Mucosa of stomach (tissue), 1 donor: Measurements from ENCODE around the gene CDK12.
"Not testable (repeated sequence)": the region's sequence is repeated elsewhere in the genome, so short reads cannot be mapped to it uniquely, and the experiment has no call there.

Source experiments
- H3K27me3 ChIP-seq: one replicate; pipeline ENCODE4 v1.7.0; 2013; ENCODE audit warnings: mild to moderate bottlenecking, low read length; ENCODE audit not compliant: control insufficient read depth, insufficient read depth
- H3K36me3 ChIP-seq: one replicate; pipeline ENCODE4 v1.7.0; 2013; ENCODE audit warnings: low read length; ENCODE audit not compliant: control insufficient read depth, insufficient read depth
- H3K4me1 ChIP-seq: one replicate; pipeline ENCODE4 v1.7.0; 2013; ENCODE audit warnings: mild to moderate bottlenecking, low read length; ENCODE audit not compliant: control insufficient read depth, insufficient read depth
- H3K4me3 ChIP-seq: one replicate; pipeline ENCODE4 v1.7.0; 2013; ENCODE audit warnings: low read length
- H3K9ac ChIP-seq: one replicate; pipeline ENCODE4 v1.7.0; 2013; ENCODE audit warnings: mild to moderate bottlenecking, low read length, moderate library complexity
- H3K9me3 ChIP-seq: one replicate; pipeline ENCODE4 v1.7.0; 2013; ENCODE audit warnings: mild to moderate bottlenecking, low read length, moderate library complexity; ENCODE audit not compliant: control insufficient read depth
- donor health status: Pancreatic carcinoma.

The CDK12 gene

DNA sequence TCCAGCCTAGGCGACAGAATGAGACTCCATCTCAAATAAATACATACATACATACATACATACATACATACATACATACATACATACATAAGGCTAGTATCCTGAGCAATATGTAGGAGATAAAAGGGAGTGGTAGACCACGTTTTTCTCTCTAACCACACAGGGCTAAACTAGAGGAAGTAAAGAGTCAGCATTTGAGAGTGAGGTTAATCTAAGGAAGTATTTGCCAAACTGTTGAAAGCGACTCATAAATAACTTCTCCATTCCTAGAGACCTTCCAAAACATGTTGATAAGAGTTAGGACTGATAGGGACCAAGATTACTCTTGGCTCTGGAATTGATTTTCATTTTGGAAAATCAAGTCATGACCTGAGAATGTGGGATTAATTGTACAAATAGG, 77.6 kb downstream of the CDK12 start:
- no peaks in the 10 kb centered on the region for H3K4me1 ChIP-seq

DNA sequence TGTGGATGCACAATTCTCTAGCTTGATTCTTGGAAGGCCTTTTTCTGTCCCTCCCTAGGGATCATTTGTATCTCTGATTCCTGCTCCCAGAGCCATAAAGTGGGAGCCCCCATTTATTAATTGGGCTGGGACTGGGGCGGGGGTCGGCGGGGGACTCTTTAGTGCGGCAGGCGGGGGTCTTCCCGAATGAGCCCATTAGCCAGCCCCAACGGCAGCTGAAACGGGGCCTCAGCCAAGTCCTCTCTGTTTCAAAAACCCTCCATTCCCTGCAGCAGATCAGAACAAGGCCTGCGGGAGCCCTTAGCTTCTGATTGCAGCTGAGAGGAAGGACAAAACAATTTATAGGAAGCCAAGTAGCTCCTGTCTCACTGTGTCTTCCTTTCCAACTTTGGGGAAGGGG, 79.3 kb downstream of the CDK12 start:
- no peak overlapping the region for H3K9ac ChIP-seq
- H3K9me3 ChIP-seq: no peaks in the 10 kb centered on the region
- H3K4me1 ChIP-seq: no peaks in the 10 kb centered on the region
- H3K27me3 ChIP-seq: no peaks in the 10 kb centered on the region
- no peak overlapping the region for H3K4me3 ChIP-seq
- H3K36me3 ChIP-seq: no peaks in the 10 kb centered on the region

More for the DNA sequence above, 77.6 kb downstream of the CDK12 start:
- Histone ChIP-seq H3K9ac (no peak overlapping the region), H3K9me3 (no peaks in the 10 kb centered on the region), H3K27me3 (no peaks in the 10 kb centered on the region), H3K36me3 (no peaks in the 10 kb centered on the region), H3K4me3 (no peak overlapping the region)

DNA sequence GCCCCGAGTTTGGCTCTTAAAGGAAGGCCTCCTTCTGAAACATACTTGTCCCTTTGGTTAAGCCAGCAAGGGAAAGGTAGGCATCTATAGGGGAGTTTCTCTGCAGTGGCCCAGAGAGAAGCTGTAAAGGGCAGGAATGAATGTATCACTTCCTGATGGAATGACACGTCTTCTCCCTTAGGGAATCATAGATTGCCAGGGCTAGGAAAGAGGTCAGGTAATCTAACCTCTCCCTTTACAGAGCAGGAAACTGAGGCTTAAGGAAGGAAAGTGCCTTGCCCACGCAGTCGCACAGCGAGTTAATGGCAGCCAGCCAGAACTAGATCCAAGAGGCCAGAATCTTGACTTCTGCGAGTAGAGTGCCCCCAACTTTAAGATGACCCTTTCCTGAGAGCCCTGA, 80.4 kb downstream of the CDK12 start:
- no peak overlapping the region for H3K9ac ChIP-seq
- no peaks in the 10 kb centered on the region for H3K27me3 ChIP-seq
- H3K4me3 ChIP-seq: no peak overlapping the region
- H3K9me3 ChIP-seq: no peaks in the 10 kb centered on the region
- H3K4me1 ChIP-seq: no peaks in the 10 kb centered on the region
- H3K36me3 ChIP-seq: no peaks in the 10 kb centered on the region

DNA sequence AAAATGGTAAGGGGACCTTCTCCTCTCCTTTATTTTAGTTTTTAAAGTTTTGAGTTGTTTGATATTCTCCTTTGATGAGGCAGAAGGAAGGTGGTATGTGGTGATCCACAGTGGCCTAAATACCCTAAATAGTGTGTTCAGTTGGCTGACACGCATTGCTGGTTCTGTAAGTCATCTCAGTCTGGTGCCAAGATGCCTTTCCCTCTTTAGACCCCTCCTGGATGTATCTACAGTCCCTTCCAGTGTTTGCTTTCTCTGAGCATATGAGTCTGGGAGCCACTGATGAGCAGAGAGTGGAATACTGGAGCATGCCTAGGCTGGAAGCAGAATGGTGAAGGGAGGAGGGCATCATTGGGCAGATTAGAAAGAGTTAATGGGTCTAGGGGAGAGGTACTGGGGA, 81.9 kb downstream of the CDK12 start:
- Histone ChIP-seq H3K4me1 (no peaks in the 10 kb centered on the region), H3K27me3 (no peaks in the 10 kb centered on the region), H3K4me3 (no peak overlapping the region), H3K9me3 (no peaks in the 10 kb centered on the region), H3K9ac (no peak overlapping the region), H3K36me3 (no peaks in the 10 kb centered on the region)

DNA sequence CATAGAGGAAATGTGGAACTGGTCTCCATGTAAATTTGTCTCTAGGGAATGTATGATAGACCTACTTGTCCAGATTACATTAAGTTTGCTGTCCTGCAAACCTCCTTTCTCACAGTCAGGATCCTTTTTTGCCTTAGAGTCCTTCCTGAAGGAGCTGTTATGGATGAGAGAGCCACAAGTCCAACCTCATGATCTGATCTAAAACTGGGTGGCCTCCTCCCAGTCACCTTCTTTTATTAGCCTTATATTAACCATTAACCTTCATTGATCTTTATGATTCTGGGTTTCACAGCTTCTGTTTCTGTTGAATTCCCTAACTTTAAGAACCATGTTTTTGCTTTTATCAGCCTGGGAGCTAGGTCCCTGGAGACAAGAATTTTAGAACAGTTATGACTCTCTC, 82.4 kb downstream of the CDK12 start:
- Histone ChIP-seq H3K9me3 (no peaks in the 10 kb centered on the region), H3K36me3 (no peaks in the 10 kb centered on the region), H3K4me3 (no peak overlapping the region), H3K9ac (no peak overlapping the region), H3K4me1 (no peaks in the 10 kb centered on the region), H3K27me3 (no peaks in the 10 kb centered on the region)

DNA sequence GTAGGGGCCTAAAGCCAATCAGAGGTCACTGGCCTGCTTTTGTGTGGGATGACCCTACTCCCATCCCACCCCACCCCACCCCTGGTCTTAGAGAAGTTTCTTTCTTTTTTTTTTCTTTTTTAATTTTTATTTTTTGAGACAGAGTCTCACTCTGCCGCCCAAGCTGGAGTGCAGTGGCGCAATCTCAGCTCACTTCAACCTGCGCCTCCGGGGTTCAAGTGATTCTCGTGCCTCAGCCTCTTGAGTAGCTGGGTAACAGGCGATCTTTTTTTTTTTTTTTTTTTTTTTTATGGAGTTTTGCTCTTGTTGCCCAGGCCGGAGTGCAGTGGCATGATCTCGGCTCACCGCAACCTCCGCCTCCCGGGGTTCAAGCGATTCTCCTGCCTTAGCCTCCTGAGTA, 83.1 kb downstream of the CDK12 start:
- H3K9me3 ChIP-seq, H3K36me3 ChIP-seq, H3K4me1 ChIP-seq, H3K4me3 ChIP-seq, H3K27me3 ChIP-seq, H3K9ac ChIP-seq: not testable (repeated sequence)

DNA sequence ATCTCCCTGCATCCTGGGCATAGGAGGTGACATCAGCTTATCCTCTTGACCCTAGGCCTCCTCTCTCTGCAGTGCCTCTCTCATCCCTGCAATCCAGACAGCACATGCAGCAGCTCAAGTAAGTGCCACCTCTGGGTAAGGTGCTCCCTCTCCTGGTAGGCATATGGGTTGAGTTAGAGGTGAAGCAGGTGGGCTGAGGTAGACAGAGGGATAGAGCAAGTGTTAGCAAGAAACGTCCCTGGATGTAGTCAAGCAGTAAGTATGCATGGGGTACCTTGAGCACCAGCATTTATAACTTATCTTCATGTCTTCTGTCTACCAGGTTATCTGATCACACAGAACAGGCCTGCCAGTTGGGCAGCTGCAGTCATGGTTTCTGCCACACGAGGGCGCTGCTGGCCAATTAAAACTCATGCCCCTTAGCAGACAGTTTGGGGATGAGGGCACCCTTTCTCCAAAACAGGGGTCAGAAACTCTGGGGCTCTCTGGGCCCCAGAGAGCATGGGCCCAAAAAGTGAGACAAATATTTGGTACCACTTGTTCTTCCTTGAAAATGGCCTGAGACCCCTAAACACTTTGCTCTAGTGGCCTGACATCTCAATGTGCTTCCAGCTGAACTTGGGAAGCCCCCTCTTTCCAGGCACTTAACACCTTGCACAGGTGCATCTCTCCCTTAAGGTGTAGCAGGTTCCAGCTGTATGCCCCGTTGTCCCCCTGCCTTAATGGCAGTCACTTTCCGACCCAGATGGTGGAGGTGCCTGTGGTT, 86.6 kb downstream of the CDK12 start:
- Histone ChIP-seq H3K9ac (no peak overlapping the region), H3K9me3 (no peaks in the 10 kb centered on the region), H3K4me1 (no peaks in the 10 kb centered on the region), H3K4me3 (no peak overlapping the region), H3K36me3 (no peaks in the 10 kb centered on the region), H3K27me3 (no peaks in the 10 kb centered on the region)

DNA sequence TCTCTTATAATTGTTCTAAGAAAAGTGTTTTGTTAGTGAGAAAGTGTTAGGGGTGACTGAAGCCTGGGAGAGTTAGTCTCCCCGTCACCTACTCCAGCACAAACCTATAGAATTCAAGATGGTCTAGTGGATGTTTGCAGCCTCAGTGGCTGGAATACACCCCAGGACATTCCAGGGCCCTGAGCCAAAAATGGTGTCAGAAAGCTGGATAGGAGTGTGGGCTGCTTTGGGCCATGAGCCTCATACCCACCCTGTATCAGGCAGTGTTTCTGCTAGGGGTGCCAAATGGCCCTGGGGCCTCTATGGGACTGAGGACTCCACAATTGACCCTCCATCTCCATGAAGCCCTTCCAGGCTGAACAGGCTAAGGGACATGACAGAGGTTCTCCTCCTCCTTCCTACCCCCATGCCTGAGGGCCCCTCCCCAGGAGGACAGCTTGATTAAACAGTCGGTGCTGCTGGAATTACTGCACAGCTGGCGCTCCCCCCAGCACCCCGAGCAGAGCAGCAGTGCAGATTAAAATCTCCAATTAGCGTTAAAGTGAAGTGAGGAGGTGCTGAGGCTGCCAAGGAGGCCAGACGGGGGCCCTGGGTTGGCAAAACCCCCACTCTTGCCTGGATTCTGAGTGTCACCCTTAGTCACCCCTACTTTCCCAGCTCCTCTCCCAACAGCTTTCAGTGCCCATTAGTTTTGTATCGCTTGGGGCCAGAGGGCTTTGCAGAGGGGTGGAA, 87.4 kb downstream of the CDK12 start:
- Histone ChIP-seq H3K9me3 (no peaks in the 10 kb centered on the region), H3K4me3 (no peak overlapping the region), H3K27me3 (no peaks in the 10 kb centered on the region), H3K9ac (no peak overlapping the region), H3K36me3 (no peaks in the 10 kb centered on the region), H3K4me1 (no peaks in the 10 kb centered on the region)

DNA sequence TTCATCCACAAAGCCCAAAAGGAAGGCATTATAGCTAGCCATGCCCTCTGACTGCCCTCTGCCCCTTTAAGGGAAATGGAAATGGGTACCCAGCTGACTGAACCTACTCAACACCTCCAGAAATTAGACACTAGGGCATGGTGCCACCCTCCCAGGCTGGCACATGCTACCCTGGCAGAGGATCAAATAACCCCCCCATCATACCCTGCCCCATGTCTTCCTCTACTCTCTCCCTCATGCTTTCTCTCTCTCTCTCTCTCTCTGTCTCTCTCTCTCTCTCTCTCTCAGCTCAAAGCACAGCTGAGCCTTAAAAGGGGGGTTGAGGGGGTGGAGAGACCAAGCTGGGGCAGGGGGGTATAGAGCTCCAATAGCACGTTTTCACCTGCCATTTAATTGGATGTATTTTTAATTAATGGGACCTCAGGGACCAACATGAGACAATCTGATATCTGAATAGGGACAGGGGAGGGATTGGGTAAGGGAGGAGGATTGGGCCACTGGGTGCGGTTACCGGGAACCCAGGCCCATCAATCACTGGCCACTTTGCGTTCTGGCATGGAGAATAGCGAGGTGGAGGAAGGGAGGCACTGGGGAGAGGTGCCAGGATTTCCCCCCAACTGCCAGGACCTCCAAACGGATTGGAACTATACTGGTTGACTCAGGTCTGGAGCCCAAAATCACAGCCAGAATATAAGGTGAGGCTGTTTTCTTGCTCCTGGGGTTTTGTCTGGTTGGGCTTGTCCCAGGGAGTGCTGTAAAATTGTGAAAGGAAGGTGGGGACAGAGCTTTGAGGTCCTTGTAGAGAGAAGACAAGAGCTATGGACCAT, 88.7 kb downstream of the CDK12 start:
- no peaks in the 10 kb centered on the region for H3K9me3 ChIP-seq
- no peak overlapping the region for H3K4me3 ChIP-seq
- no peak overlapping the region for H3K9ac ChIP-seq
- no peaks in the 10 kb centered on the region for H3K36me3 ChIP-seq
- no peaks in the 10 kb centered on the region for H3K4me1 ChIP-seq
- no peaks in the 10 kb centered on the region for H3K27me3 ChIP-seq

DNA sequence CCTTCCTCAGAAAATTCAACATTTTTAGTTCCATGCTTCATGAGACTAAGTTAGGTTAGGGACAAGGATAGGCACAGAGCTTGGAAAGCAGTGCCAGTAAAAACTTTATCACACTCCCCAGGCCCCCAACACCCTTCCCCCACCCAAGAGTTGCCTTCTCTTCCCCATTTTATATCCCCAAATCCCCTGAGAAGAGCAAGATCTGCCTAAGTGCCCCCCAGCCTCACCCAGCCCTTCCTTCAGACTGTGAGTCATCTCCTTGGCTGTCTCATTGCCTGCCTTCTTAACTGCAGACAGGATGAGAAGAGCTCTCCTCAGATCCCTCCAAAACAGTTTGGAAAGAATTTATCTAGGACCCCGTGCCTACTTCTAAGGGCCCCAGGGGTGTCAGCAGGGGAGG, 90.6 kb downstream of the CDK12 start:
- H3K4me1 ChIP-seq: no peaks in the 10 kb centered on the region
- no peak overlapping the region for H3K4me3 ChIP-seq
- H3K36me3 ChIP-seq: no peaks in the 10 kb centered on the region
- no peaks in the 10 kb centered on the region for H3K27me3 ChIP-seq
- H3K9me3 ChIP-seq: no peaks in the 10 kb centered on the region
- H3K9ac ChIP-seq: no peak overlapping the region

DNA sequence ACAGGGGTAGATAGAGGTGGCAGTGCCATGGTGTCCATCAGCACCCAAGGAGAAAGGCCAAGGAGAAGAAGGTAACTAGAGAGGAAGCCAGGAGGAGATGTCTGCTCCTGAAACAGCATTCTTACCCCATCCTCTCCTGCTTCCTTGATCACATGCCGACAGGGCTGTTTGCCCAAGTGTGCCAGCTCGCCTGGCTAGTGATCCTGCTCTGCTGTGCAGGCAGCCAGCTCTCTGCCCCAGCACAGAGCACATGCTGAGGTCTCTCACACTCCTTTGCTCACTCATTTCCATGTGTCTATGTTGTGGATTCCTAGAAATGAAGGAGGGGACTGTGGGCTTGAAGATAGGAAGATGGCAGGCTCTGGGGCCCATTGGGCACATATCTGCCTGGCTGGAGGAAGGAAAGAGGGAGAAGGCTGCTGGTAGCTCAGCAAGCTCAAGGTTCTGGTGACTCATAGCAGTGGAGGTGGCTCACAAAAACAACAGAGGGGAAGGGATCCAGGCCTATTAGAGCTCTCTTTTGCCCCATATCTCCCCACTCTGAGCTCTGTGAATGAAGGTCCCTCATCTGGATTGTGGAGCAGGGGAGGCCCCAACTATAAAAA, 92.2 kb downstream of the CDK12 start:
- Histone ChIP-seq H3K4me3 (no peak overlapping the region), H3K9ac (peak overlapping the region; percentile 7), H3K27me3 (no peaks in the 10 kb centered on the region), H3K4me1 (no peaks in the 10 kb centered on the region), H3K9me3 (no peaks in the 10 kb centered on the region), H3K36me3 (no peaks in the 10 kb centered on the region)

DNA sequence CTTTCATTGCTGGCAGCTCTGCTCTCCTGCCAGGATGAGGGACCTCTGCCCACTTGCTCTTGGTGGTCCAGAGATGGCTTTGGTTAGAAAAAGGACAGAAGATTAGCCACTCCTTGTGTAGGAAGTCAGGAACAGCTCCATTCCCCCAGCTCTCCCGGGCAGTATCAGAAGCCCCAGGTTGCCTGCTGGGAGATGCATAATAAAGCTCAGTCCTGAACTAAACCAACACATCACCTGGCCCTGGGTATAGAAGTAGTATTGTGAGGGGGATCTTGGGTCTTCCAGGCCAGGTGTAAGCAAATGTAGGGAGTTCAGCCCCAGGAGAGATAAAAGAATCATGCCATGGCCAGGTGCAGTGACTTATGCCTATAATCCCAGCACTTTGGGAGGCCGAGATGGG, 94.1 kb downstream of the CDK12 start:
- H3K27me3 ChIP-seq: no peaks in the 10 kb centered on the region
- no peak overlapping the region for H3K4me3 ChIP-seq
- H3K36me3 ChIP-seq: no peaks in the 10 kb centered on the region
- H3K9me3 ChIP-seq: no peaks in the 10 kb centered on the region
- H3K4me1 ChIP-seq: no peaks in the 10 kb centered on the region
- H3K9ac ChIP-seq: no peak overlapping the region
